Measurements from ENCODE around the gene PVR.
A peak's percentile ranks its signal among the peaks of the same experiment; 100 is the strongest.
"Not testable (repeated sequence)": the region's sequence is repeated elsewhere in the genome, so short reads cannot be mapped to it uniquely, and the experiment has no call there.

PVR gene

GRCh38 chr19:44684396-44684795 is 40.7 kb downstream of the PVR start:
- CTCF ChIA-PET = interaction anchor here (0.7 to 1.0 kb wide), 2 partner anchors 9 to 86 kb away, joined by 3 to 4 read pairs; no protein-coding TSS in a partner anchor
- POLR2A ChIA-PET; H3K27ac ChIP-seq (ENCODE audit: extremely low read depth, low read depth, low read length): not testable (repeated sequence)

GRCh38 chr19:44684892-44685863 is 41.5 kb downstream of the PVR start:
- H3K4me3 ChIP-seq (ENCODE audit: low read depth, low read length) = no peak overlapping the region
- H3K9me3 ChIP-seq (ENCODE audit: control insufficient read depth, insufficient read depth, low read depth, low read length) = no peaks in the 10 kb centered on the region
- CTCF ChIA-PET = interaction anchor here (0.6 to 1.7 kb wide), 5 partner anchors 38 to 185 kb away, joined by 3 to 9 read pairs (median 5); no protein-coding TSS in a partner anchor
- 0 out of 2 replicates have a peak, but pooled peaks cover 3% of the 10 kb centered on the region for H3K4me1 ChIP-seq (ENCODE audit: control insufficient read depth, insufficient read depth, low read length)
- POLR2A ChIA-PET = interaction anchor here (0.5 to 0.7 kb wide), 4 partner anchors 37 to 114 kb away, joined by 3 to 9 read pairs (median 8); no protein-coding TSS in a partner anchor
- no peak overlapping the region for H3K27ac ChIP-seq (ENCODE audit: extremely low read depth, low read depth, low read length)
- H3K36me3 ChIP-seq (ENCODE audit: control insufficient read depth in 2 of 2, insufficient read depth in 1 of 2, low read length in 2 of 2) = peaks cover 0 to 7% of the 10 kb centered on the region in 2 experiments; a peak in 1 of 3 replicates
- TF ChIP-seq ZNF221 (tag by site-specific recombination; IDR thresholded peaks at IDR 0.05; ENCODE audit: borderline replicate concordance) (no peak), YY1 (tag by site-specific recombination; IDR thresholded peaks at IDR 0.05) (no peak), ZNF488 (tag by site-specific recombination; IDR thresholded peaks at IDR 0.05) (no peak), PBX3 (CRISPR knock-in tag; IDR thresholded peaks at IDR 0.05) (no peak), ZNF121 (tag by site-specific recombination; IDR thresholded peaks at IDR 0.05) (peak; percentile 85), ZNF223 (tag by site-specific recombination; IDR thresholded peaks at IDR 0.05) (no peak), ZNF335 (tag by site-specific recombination; conservative IDR thresholded peaks at IDR 0.05) (peak; percentile 38; the same call in 1 of the 2 replicates), HIC1 (tag by site-specific recombination; IDR thresholded peaks at IDR 0.05) (no peak), ZNF629 (tag by site-specific recombination; IDR thresholded peaks at IDR 0.05) (peak; percentile 77), ZNF362 (tag by site-specific recombination; IDR thresholded peaks at IDR 0.05) (peak; percentile 33; the same call in 1 of the 2 replicates), ZBTB17 (tag by site-specific recombination; IDR thresholded peaks at IDR 0.05) (peak; percentile 83), ZBTB8A (tag by site-specific recombination; IDR thresholded peaks at IDR 0.05) (no peak), PATZ1 (tag by site-specific recombination; IDR thresholded peaks at IDR 0.05) (peak; percentile 67), ZEB2 (tag by site-specific recombination; IDR thresholded peaks at IDR 0.05) (peak; percentile 30; the same call in 1 of the 2 replicates)

More at GRCh38 chr19:44684396-44684795, 40.7 kb downstream of the PVR start:
- H3K4me1 ChIP-seq (ENCODE audit: control insufficient read depth, insufficient read depth, low read length); H3K4me3 ChIP-seq (ENCODE audit: low read depth, low read length); H3K36me3 ChIP-seq (ENCODE audit: control insufficient read depth in 2 of 2, insufficient read depth in 1 of 2, low read length in 2 of 2); H3K9me3 ChIP-seq (ENCODE audit: control insufficient read depth, insufficient read depth, low read depth, low read length): not testable (repeated sequence)
- TF ChIP-seq ZNF580 (tag by site-specific recombination; IDR thresholded peaks at IDR 0.05) (0 out of 2 replicates have a peak, but pooled peaks have one; percentile 28), ZNF280D (tag by site-specific recombination; IDR thresholded peaks at IDR 0.05) (peak; percentile 66; the same call in 1 of the 2 replicates), ZNF16 (tag by site-specific recombination; IDR thresholded peaks at IDR 0.05; ENCODE audit: low read depth) (peak; percentile 85), ZNF623 (tag by site-specific recombination; IDR thresholded peaks at IDR 0.05) (peak; percentile 99)

All from HEK293 (cell line).